ENCODE results near the gene AIDA.
"Not testable (repeated sequence)": the region's sequence is repeated elsewhere in the genome, so short reads cannot be mapped to it uniquely, and the experiment has no call there.

Gene AIDA

GRCh38 chr1:222712253-222713090 is at the start of gene AIDA, which contains the start of gene BROX:
Gene AIDA, minus strand, starts transcription at chr1:222712491. Its CDS starts 174 bp downstream, at chr1:222712317.
Gene BROX, plus strand, starts transcription at chr1:222712564. Its CDS starts 3,136 bp downstream, at chr1:222715700.
- FAIRE-seq: no peak

DNA sequence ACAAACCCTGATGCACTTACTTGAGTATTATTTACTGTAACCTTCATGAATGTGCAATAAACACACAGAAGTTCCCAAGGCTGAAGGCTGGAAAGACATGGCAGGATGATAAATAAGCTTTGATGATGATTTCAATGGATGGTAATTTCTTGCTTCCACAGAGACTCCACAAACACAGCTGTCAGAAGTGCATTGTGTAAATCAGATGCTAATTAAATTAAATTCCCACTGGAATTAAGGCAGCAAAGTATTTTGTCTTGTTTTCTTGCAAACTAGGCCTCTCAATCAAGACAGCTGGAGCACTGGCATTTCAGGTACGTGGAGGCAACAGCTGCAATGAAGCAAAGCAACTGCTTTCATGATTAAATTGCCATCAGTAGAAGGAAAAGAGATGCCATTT is 48.8 kb upstream of the AIDA start:
- FAIRE-seq: no peak
- DNase-seq (ENCODE audit: low spot score): no peak

More at GRCh38 chr1:222712253-222713090, at the start of gene AIDA, which contains the start of gene BROX:
- DNase-seq (ENCODE audit: low spot score): peak; percentile 67

- FAIRE-seq: no peak
- no peak for DNase-seq (ENCODE audit: low spot score)
Measured at GRCh38 chr1:222759451-222760035, 47.3 kb upstream of the AIDA start.

DNA sequence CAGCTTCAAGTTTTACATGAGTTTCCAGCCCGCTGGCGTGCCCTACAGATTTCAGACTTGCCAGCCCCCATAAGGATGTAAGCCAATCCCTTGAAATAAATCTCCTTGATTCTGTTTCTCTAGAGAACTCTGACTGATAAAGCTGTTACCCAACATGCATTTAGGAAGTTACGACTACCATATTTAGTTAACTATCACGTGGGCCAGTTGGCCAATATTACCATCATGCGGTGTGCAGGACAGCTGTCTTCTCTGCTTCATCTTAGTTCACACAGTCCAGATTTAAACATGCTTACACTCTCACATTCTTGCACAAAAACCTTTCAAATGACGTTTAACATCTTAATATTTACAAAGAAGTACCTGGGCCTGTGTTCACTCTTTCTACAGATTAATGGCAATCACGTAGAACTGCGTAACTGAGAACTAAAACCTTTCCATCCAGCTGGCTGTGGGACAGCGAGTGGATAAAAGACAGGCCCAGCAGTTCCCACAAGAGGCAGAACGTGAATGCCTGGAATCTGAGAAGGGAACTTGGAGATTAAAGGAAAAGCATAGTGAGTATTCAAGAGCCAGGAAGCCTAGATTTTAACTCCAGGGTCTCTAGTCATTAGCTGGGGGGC is 45.5 kb upstream of the AIDA start:
- no peak for FAIRE-seq
- DNase-seq (ENCODE audit: low spot score): no peak

DNA sequence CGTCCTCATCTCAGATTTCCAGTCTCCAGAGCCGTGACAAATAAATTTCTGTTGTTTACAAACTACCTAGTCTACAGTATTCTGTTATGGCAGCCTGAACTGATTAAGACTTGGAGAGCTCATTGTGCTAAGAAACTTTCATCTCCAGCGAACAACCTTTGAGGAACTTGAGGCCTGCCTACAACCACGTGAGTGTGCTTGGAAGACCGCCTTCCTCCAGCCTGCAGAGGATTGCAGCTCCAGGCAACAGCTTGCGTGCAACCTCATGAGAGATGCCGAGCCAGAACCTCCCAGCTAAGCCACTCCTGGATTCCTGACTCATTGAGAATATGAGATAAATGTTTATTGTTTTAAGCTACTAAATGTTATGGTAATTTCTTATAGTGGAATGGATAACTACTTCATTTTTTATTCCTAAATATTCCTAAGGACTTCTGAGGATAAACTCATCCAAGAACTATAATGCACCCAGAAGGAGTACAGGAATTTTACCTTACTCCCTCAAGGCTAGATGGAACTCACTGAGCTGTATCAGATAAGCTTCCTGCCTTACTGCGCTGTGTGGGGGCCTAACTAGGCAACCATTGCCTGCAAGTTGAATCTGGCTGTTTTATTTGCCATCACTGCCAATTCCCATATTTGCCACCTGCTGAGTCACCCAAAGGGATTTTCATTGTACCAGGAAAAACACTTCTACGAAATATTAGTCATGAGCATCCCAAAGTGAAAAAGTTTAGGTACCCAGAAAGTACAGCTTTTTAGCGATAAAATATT is 42.3 kb upstream of the AIDA start:
- DNase-seq (ENCODE audit: low spot score) (peak; percentile 71), FAIRE-seq (peak; percentile 81)

GRCh38 chr1:222751255-222751654 is 39.0 kb upstream of the AIDA start:
- DNase-seq (ENCODE audit: low spot score) (no peak), FAIRE-seq (no peak)

DNA sequence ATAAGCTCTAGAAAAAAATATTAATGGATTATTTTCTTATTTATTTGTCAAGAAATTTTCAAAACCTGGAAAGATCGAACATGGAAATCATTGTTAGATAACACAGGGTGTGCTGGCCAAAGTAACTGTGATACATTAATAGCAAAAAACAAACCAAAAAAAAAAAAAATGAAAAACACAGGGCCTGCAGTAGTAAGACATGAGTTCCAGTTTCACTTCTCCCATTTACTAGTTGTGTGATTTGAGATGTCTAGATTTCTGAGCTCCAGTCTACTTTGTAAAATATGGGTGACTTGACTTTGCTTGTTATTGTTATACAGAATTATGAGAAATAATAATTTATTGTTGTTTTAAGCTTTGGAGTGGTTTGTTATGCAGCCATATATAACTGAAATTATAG is 38.4 kb upstream of the AIDA start:
- no peak for FAIRE-seq
- DNase-seq (ENCODE audit: low spot score): no peak

DNA sequence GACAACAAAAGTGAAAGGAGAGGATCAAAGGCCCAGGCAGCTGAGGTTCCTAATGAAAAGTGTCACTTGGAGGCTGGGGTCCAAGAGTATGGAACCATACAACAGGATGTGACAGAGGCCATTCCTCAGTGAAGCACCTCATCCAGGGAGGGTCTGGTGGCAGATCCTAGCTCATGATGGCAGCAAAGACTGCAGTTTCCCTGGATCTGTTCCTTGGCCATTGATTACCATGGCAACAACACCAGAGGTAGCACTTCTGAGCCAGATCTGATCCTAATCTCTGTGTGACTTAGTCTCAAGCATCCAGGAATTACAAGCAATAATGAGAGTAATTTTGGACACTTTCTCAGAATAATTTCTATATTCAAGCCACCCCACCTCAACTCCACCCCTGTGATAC is 37.6 kb upstream of the AIDA start:
- no peak for FAIRE-seq
- no peak for DNase-seq (ENCODE audit: low spot score)

- FAIRE-seq; DNase-seq (ENCODE audit: low spot score): not testable (repeated sequence)
Measured at GRCh38 chr1:222741630-222742457, 29.6 kb upstream of the AIDA start.

DNA sequence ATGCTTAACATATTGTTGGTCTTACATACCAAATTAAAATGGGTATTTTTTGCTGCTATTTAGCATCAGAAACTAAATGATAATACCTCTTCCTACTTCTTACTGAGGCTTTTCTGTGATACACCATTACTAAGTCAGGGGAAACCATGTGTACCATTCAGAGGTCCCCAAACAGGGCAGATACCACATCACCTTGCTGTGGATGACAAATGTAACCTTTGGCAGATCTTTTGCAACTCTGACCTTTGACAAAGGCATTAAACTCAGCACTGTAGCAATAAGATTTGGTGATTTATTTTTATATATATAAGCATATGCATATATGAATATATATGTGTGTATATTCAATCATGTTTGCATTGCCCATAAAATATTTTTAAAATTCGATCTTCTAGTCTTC is 27.6 kb upstream of the AIDA start:
- FAIRE-seq (no peak), DNase-seq (ENCODE audit: low spot score) (no peak)

- no peak for DNase-seq (ENCODE audit: low spot score)
- FAIRE-seq: no peak
Measured at GRCh38 chr1:222739465-222739864, 27.2 kb upstream of the AIDA start.

GRCh38 chr1:222736972-222737371 is 24.7 kb upstream of the AIDA start, which contains the start of gene FAM177B:
Gene FAM177B, plus strand, starts transcription at chr1:222737202. Its CDS starts 9,344 bp downstream, at chr1:222746546.
- DNase-seq (ENCODE audit: low spot score): no peak
- peak; percentile 8 for FAIRE-seq

DNA sequence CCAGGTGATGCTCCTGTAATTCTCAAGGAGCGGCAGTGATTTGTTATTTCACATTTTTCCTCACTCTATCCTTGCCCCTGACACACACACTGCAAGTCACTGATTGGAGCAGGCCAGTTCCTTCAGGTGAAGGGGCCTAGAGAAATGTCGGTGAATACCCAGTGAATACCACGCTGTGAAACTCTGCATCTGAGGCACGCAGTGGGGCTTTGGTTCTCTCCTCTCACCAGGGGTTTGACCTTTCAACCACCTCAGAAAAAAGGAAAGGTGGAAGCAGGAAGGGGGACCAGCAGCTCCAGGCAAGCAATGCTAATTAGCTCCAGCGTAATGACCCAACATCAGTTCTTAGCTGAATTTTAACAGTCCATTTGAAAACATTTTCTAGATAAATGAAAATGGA is 24.2 kb upstream of the AIDA start:
- no peak for DNase-seq (ENCODE audit: low spot score)

DNA sequence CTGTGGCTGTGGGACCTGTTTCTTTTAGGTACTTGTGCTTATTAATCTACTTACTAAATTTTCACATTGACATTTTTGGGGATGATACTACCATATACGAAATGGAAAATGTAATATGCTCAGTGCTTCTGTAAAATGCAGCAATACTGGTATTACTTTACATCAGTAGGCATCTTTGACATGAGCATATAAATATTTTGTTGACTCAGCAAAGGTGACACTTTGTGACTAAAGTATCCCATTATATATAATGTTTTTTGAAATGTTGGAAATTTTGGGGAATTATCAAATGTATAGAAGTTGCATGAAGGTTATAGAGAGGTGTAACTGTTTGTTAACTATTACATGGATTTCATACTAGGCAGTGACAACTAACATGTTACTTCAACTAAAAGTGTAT is 22.4 kb upstream of the AIDA start:
- FAIRE-seq (no peak), DNase-seq (ENCODE audit: low spot score) (no peak)

More for the DNA sequence above, 24.2 kb upstream of the AIDA start:
- no peak for FAIRE-seq

DNA sequence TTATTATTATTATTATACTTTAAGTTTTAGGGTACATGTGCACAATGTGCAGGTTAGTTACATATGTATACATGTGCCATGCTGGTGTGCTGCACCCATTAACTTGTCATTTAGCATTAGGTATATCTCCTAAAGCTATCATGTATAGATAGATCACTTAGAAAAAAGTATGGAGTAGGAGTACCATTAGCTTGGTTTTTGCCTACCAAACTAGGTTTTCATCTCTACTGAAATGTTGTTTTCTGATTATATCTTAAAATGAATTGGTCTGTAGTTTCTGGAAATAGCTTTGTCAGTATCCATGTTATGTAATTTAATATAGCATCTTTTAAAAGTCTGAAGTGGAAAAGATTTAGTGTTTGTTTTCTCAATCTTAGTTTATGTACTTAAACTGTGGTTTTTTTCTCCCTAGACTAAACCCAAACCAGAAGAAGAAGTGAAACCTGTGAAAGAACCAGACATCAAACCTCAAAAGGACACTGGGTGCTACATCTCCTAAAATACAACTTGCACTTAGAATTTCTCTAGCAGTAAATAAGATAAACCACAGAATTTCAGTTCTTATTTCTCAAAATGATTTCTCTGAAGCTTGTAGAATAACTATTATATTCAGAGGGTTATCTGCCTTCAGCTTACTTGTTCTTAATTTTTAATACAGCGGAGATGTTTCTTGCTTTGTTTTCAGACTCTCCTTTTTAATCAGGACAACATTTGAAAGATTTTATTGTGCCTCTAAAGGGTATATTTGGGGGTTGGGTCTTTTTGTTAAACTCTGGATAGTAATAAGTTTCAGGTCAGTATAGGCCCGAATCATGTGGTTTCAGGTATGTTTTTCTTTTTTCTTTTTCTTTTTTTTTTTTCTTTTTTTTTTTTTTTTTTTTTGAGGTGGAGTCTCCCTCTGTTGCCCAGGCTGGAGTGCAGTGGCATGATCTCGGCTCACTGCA is 20.2 kb upstream of the AIDA start:
- FAIRE-seq (no peak), DNase-seq (ENCODE audit: low spot score) (no peak)

DNA sequence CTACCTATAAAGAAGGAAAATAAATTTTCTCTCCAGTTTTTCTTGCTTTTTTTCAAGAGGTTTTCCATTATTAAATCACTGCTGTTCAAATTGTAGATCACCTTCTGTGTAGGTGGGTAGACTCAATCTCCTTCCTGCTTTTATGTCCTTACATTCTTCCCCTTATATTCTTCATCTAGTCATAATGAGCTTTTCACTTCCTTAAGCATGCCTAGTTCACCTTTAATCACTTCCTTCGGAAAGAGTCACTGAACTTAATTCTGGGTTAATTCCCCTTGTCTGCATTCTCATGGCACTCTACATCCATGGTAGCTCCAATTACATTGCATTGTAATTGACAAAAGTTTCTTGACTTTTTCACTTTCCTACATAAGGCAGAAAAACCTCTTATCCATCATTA is 18.6 kb upstream of the AIDA start:
- no peak for DNase-seq (ENCODE audit: low spot score)
- no peak for FAIRE-seq

GRCh38 chr1:222728746-222729145 is 16.5 kb upstream of the AIDA start:
- FAIRE-seq: no peak

DNA sequence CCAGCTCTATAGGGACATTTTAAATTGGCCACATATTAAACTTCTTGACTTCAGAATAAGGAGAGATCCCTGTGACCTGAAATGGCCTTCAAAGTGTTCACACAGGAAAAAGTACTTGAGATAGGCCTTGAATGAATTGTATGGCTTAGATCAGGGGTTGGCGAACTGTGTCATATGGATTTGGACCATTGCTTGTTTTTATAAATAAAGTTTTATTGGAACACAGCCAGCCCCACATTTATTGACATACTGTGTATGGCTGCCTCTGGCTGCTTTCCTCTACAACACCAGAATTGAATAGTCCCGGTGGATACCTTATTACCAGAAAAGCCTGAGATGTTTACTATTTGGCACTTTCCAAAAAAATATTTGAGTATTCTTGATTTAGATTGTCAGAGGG is 4.1 kb upstream of the AIDA start:
- FAIRE-seq (no peak), DNase-seq (ENCODE audit: low spot score) (no peak)

More at GRCh38 chr1:222728746-222729145, 16.5 kb upstream of the AIDA start:
- DNase-seq (ENCODE audit: low spot score): no peak

All from RCC 7860 (cell line).